ENCODE results near the gene CRPPA. TPM values are rescaled to one million over a fixed set of nuclear protein-coding genes. Genes with fewer than 3 reads are reported as not detected.

Gene CRPPA
- 1.6 TPM for total RNA-seq (2021; ENCODE audit: unreplicated experiment)
- 0.07 and 0.12 TPM in 2 replicates for polyA plus RNA-seq (2012)
- Bru-seq, nascent RNA: percentile 40 among the genes with signal in this experiment
- BruChase-seq, experiment 1, labeled RNA remaining after a 6-hour chase: percentile 32 among the genes with signal in this experiment
- BruChase-seq, experiment 2, labeled RNA remaining after a 2-hour chase: percentile 45 among the genes with signal in this experiment
- long read RNA-seq, partial matches to known transcripts: 0 of 3 reads
- long read RNA-seq, other reads (novel, unspliced or antisense): 3 of 3 reads

DNA sequence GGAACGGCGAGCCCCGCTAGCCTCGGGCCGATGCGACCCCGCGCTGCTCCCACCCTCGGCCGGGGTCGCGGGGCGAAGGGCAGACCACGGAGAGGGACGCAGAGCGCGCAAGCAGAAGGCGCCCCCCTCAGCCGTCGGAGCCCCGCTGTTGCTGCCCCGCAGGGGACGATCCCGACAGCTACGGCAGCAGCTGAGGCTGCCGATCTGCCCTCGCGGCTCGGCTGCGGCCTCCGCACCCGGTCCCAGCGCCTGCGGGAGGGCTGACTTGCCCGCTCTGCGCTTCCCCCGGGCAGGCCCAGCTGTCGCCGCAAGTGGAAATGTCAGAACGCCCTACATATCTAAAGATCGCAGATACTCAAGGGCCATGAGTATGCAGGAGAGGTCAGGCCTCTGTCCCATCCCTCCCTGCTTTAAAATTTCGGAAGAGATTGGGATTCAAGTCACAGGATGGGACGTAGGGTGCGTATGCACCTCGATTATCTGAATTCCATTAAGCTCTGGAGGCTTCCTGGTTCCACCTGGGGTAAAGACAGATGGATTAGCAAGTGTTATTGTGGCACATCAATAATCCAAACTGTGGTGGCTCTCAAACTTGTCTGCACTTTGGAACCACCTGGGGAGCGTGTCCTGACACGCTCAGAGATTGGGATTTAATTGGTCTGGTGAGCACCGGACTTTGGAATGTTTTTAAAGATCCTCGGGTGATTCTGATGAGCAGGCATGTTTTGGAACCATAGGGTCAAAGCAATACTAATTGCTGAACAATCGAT lies at the start of gene CRPPA:
TSS of gene CRPPA (minus strand) at position 206 of the 770 bp plus-strand sequence. CDS start 216 bp downstream, outside the sequence.
- POLR2A ChIA-PET: no interaction called here
- no peak for TF ChIP-seq CBX3 (IDR thresholded peaks at IDR 0.05; ENCODE audit: low read depth)
- TF ChIP-seq ZFX (IDR thresholded peaks at IDR 0.05): peak; percentile 61; the same call in 1 of the 2 replicates
- Histone ChIP-seq H3K9me2 (ENCODE audit: insufficient read depth) (no peaks in the 10 kb centered on the region), H3K27me3 (ENCODE audit: insufficient read depth, low read length) (no peaks in the 10 kb centered on the region), H3K9me3 (ENCODE audit: control insufficient read depth in 1 of 2, insufficient read depth in 1 of 2, low read depth in 1 of 2, low read length in 2 of 2) (no peaks in the 10 kb centered on the region), H3K4me1 (ENCODE audit: control insufficient read depth in 1 of 2, insufficient read depth in 2 of 2, low read length in 2 of 2) (peaks cover 11 to 23% of the 10 kb centered on the region in 2 experiments), H3K4me3 (replicated peaks in 1 of 2; ENCODE audit: low read depth in 1 of 2, low read length in 2 of 2) (peak within 1 kb of the TSS; percentile 53 to 60), H2AFZ (ENCODE audit: low read depth, low read length, poor library complexity, severe bottlenecking) (peak within 1 kb of the TSS; percentile 63), H3K4me2 (ENCODE audit: low read length) (peak within 1 kb of the TSS; percentile 69), H4K20me1 (ENCODE audit: insufficient read depth) (no peaks in the 10 kb centered on the region), H3K27ac (ENCODE audit: low read depth, low read length) (peak within 1 kb of the TSS; percentile 90), H3K79me2 (ENCODE audit: insufficient read depth, low read length) (no peaks in the 10 kb centered on the region), H3K36me3 (ENCODE audit: control insufficient read depth in 1 of 2, insufficient read depth in 2 of 2, low read length in 2 of 2) (no peaks in the 10 kb centered on the region), H3K9ac (ENCODE audit: low read length) (peak within 1 kb of the TSS; percentile 64)
- TSS peak; percentile 62 for BruUV-seq (replicated peaks)
- intact Hi-C loops (cut with micrococcal nuclease): no loop called here
- RAD21 ChIA-PET (ENCODE audit: low non-redundant PET in 1 of 2, low total read pairs in 2 of 2, uncharacterized antibody in 2 of 2, unreplicated experiment in 2 of 2): interaction anchor here in 1 of 2 experiments (0.6 kb wide), 1 partner anchor 23 kb away, joined by 4 read pairs; no protein-coding TSS in a partner anchor
- CTCF ChIA-PET: interaction anchor here (1.9 kb wide), 1 partner anchor 143 kb away, joined by 4 read pairs; no protein-coding TSS in a partner anchor
- ATAC-seq: peak; percentile 39
- DNase-seq (ENCODE audit: low read depth, low spot score): no peak

DNA sequence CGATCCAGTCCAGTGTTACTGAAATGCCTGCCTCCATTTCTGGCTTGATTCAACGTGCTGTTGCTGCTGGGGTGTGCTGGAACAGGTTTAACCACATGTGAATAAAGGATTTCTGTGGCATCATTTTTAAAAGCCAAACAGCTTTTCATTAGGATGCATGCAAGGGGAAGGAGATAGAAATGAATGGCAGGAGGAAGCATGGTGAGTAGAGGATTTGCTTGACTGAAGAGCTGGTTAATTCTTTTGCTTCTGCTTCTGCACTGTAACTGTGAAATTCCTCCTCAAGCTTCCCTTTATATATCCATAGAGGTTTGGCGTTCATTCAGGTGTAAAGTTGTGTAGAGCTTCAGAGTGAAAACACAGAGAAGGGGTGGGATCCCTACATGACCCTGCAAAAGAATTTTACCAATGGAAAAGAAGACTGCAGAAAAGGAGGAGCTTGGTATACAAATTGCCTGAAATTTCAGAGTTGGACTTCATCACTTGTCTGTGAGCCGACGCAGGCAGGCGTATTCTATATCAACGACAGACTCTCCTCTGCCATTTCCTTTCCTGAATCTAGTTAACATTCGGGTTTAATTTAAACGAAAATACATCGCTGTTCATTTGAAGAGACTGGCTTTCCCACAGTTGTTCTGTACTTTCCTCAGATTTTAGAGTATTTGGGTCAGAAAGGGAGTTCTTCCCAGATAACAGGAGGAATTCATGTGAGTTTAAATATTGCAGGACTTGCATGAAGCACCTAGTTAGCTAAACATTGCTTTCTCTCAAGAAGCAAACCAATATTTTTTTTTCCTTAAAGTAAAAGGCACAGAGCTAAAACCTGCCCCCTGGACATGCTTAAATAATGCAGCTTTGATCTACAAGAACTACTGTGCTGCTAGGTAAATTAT lies 44.4 kb upstream of the CRPPA start, which contains the start of gene SOSTDC1:
TSS of gene SOSTDC1 (minus strand) at position 270 of the 893 bp plus-strand sequence. CDS start at position 200, 70 bp downstream.
- TF ChIP-seq ZBTB33 (IDR thresholded peaks at IDR 0.05; ENCODE audit: extremely low read depth, insufficient replicate concordance, low read length) (no peak), MAX (IDR thresholded peaks at IDR 0.05) (no peak)
- ATAC-seq: no peak
- H3K9me2 ChIP-seq (ENCODE audit: insufficient read depth): no peaks in the 10 kb centered on the region
- H3K4me3 ChIP-seq (replicated peaks in 1 of 2; ENCODE audit: low read depth in 1 of 2, low read length in 2 of 2): no peak within 1 kb of the TSS
- H3K9me3 ChIP-seq (ENCODE audit: control insufficient read depth in 1 of 2, insufficient read depth in 1 of 2, low read depth in 1 of 2, low read length in 2 of 2): no peaks in the 10 kb centered on the region
- CTCF ChIA-PET: no interaction called here
- RAD21 ChIA-PET (ENCODE audit: low non-redundant PET in 1 of 2, low total read pairs in 2 of 2, uncharacterized antibody in 2 of 2, unreplicated experiment in 2 of 2): no interaction called here
- no peak within 1 kb of the TSS for H3K9ac ChIP-seq (ENCODE audit: low read length)
- no peak for DNase-seq (ENCODE audit: low read depth, low spot score)
- no peaks in the 10 kb centered on the region for H4K20me1 ChIP-seq (ENCODE audit: insufficient read depth)
- no peaks in the 10 kb centered on the region for H3K27me3 ChIP-seq (ENCODE audit: insufficient read depth, low read length)
- H3K36me3 ChIP-seq (ENCODE audit: control insufficient read depth in 1 of 2, insufficient read depth in 2 of 2, low read length in 2 of 2): no peaks in the 10 kb centered on the region
- no peaks in the 10 kb centered on the region for H3K4me1 ChIP-seq (ENCODE audit: control insufficient read depth in 1 of 2, insufficient read depth in 2 of 2, low read length in 2 of 2)
- intact Hi-C loops (cut with micrococcal nuclease): no loop called here
- H3K27ac ChIP-seq (ENCODE audit: low read depth, low read length): no peak within 1 kb of the TSS
- H3K79me2 ChIP-seq (ENCODE audit: insufficient read depth, low read length): no peaks in the 10 kb centered on the region
- H3K4me2 ChIP-seq (ENCODE audit: low read length): no peak within 1 kb of the TSS
- POLR2A ChIA-PET: no interaction called here
- no TSS peak for BruUV-seq (replicated peaks)
- no peak within 1 kb of the TSS for H2AFZ ChIP-seq (ENCODE audit: low read depth, low read length, poor library complexity, severe bottlenecking)

Data from HCT116 (cell line).